Activated CD8-positive, alpha-beta memory T cell treated with anti-CD3 and anti-CD28 coated beads for 48 hours (primary cell): ENCODE measurements around the gene MLX.
"Not testable (repeated sequence)": the region's sequence is repeated elsewhere in the genome, so short reads cannot be mapped to it uniquely, and the experiment has no call there.

Source experiments
- DNase-seq, 3 experiments: peaks; one replicate each; pipeline ENCODE4 v3.0.0-alpha.2; 2020; ENCODE audit warnings: low read depth in 2 of 3, low spot score in 2 of 3

Gene MLX

DNA sequence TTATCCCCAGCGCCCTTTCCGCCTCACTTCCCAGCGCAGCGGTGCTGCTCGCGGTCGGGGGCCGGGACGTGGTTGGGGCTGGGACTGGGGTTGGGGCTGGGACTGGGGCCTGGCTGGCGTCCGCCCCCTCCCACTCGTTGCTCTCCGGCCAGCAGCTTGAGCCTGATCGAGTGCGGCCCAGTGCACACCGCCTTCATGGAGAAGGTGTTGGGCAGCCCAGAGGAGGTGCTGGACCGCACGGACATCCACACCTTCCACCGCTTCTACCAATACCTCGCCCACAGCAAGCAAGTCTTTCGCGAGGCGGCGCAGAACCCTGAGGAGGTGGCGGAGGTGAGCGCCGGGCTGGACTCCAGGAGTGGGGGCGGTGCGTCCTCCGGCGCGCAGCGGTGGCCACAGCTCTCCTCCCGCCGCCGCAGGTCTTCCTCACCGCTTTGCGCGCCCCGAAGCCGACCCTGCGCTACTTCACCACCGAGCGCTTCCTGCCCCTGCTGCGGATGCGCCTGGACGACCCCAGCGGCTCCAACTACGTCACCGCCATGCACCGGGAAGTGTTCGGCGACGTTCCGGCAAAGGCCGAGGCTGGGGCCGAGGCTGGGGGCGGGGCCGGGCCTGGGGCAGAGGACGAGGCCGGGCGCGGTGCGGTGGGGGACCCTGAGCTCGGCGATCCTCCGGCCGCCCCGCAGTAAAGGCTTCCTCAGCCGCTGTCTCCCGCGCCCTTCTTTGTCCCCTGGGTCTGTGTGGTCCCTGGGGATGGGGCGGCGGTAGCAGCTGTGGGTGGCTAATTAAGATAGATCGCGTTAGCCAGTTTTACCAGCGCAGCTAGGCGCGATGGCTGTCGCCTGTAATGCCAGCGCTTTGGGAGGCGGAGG is 12.4 kb upstream of the MLX start:
- DNase-seq: peak in 1 of 3 experiments; percentile 69

DNA sequence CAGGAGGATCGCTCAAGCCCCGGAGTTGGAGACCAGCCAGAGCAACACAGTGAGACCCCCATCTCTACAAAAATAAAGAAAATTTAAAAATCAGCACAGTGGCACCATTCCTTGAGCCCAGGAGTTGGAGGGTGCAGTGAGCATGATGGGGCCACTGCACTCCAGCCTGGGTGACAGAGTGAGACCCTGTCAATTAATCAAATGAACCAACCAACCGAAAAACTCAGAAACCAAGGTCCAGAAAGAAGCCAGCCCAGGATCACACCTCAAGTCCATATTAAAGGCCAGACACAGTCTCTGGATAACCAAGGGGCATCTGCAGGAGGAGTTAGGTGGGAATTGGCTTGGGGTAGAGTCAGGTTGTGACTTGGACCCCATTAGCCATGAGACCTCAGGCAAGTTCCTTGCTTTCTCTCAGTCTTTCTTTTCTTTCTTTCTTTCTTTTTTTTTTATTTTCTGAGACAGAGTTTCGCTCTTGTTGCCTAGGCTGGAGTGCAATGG is 11.7 kb upstream of the MLX start:
- DNase-seq: no peak

DNA sequence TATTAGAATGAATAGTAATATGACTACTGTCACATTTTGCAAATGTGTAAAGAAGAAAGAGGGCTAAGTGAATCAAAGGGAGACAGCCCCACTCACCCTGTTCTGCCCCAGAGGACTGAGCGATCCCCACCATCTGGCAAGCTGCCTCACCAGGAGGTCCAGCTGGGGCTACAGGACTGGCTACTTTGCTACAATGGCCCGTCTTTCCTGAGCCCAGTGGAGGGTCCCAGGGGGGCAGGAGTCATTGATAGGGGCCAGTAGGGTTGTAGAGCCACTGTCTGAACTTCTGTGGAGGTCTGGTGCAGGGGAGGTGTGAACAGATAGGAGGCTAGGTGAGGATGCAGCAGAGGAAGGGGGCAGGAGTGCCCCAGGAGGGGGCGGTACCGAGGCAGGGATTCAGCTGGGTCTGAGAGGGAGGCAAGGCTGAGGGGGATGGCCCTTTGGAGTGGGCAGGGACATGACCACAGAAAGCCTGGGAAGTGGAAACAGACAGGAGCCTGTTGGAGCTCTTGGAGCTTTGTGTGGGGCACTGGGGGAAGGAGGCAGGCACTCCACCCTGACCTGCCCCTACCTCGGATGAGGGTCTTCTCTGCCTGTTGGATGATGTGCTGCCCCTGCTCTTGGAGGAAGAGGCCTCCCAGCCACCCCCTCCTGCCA is 10.8 kb upstream of the MLX start:
- DNase-seq: not testable (repeated sequence)

DNA sequence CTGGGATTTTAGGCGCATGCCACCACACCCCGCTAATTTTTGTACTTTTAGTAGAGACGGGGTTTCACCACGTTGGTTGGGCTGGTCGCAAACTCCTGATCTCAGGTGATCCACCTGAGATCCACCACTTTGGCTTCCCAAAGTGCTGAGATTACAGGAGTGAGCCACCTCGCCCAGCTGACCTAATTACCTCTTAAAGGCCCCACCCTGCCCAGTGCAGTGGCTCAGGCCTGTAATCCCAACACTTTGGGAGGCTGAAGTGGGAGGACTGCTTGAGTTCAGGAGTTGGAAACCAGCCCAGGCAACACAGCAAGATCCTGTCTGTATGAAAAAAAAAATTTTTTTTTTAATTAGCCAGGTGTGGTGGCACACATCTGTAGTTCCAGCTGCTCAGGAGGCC is 7.8 kb upstream of the MLX start:
- DNase-seq: no peak

GRCh38 chr17:42560246-42560645 is 6.7 kb upstream of the MLX start:
- DNase-seq: no peak

DNA sequence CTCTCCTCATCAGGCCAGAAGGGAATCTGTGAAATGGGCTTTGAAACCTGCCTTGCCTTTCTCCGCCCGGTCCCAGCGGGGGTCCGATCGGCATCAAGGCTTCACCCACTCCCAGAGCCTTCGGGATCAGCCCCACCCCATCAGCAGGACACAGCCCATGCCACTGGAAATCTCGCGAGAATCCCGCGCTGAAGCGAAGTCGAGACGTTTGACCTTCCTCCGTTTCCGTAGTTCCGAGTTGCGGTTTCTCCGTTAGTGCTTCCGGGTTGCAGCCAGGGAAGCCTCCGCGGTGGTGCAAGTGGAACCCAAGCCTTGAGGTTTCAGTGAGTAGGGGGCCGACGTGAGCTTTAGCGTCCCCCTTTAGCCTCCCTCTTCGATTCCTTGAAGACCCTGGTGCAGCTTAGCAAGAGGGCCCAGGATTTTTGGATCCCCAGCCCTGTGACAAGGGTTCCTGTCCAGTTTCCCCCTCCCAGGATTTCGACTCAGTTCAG is 5.0 kb upstream of the MLX start, which contains the start of gene COASY:
Gene COASY (plus strand): TSS at position 252 of the 491 bp plus-strand sequence. CDS start 475 bp downstream, outside the sequence.
- peak; percentile 77 to 90 (median 89) for DNase-seq

DNA sequence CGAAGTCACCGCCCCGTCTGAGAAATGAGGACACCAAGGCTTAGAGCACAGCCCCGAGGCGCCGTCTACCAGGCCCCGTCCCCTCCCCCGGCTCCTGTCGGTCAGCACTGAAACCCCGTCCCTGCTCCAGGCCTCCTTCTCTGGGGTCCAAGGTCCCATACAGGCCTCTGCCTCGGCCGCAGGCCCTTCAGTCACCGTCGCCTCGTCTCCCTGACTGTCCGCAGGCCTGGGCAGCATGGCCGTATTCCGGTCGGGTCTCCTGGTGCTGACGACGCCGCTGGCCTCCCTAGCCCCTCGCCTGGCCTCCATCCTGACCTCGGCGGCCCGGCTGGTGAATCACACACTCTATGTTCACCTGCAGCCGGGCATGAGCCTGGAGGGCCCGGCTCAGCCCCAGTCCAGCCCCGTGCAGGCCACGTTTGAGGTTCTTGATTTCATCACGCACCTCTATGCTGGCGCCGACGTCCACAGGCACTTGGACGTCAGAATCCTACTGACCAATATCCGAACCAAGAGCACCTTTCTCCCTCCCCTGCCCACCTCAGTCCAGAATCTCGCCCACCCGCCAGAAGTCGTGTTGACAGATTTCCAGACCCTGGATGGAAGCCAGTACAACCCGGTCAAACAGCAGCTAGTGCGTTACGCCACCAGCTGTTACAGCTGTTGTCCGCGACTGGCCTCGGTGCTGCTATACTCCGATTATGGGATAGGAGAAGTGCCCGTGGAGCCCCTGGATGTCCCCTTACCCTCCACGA is 4.3 kb upstream of the MLX start:
- no peak for DNase-seq

DNA sequence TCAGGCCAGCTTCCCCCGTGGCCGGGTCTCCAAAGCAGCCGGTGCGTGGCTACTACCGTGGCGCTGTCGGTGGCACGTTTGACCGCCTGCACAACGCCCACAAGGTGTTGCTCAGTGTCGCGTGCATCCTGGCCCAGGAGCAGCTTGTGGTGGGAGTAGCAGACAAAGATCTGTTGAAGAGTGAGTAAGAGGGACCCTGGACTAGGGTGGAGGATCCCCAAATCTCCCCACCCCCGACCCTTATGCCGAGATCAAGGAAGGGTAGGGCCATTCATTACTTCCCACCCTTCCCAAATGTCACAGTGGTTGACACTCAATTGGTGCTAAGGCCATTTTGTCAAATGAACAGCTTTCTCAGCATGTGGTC is 3.8 kb upstream of the MLX start:
- no peak for DNase-seq

DNA sequence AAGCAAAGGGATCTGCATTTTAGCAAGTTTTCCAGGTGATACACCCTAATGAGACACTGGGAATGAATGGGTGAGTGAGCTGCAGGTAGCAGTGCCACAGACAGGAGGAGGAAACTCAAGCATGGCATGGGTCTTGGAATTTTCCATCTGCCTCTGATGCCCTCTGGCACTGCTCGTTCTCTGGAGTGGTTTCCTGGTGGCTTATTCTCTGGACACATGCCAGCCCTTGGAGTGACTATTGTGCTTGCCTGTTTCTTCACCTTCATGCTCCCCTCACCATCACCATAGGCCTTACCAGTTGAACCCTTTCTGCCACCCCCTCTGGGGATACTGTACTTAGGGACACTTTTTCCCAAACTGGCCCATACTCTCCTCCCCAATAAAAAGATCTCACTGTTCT is 3.4 kb upstream of the MLX start:
- DNase-seq: no peak

DNA sequence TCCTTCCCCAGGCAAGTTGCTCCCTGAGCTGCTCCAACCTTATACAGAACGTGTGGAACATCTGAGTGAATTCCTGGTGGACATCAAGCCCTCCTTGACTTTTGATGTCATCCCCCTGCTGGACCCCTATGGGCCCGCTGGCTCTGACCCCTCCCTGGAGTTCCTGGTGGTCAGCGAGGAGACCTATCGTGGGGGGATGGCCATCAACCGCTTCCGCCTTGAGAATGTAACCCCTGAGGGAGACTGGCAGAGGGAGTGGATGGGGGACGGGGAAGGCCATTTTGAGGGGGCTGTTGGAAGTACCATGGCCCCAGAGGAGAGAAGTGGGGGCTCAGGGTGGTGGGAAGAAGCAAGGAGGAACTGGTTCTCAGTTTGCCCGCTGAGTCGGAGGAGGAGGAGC is 3.0 kb upstream of the MLX start:
- no peak for DNase-seq

GRCh38 chr17:42564815-42565522 is 1.9 kb upstream of the MLX start:
- DNase-seq: no peak

DNA sequence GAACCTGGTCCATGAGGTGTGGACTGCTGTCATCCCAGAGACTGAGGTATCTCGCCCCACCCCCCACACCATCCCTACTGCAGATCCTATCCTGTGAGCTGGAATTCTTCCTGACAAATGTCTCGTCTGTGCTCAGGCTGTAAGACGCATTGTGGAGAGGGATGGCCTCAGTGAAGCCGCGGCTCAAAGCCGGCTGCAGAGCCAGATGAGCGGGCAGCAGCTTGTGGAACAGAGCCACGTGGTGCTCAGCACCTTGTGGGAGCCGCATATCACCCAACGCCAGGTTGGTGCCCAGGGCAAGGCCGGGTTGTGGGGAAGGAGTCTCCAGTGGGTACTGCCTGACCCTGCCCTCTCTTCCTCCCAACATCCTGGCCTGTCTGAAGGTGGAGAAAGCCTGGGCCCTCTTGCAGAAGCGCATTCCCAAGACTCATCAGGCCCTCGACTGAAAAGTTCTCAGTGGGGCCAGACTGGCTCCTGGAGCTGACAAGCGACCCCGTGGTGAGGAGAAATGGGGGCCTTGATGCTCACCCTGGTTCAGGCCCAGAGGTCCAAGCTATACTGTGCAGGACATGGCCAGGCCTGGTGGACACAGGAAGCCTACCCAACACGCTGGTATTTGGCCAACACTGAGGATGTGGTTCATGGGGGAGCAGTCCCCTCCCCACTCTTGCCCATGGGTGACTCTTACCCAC is 1.2 kb upstream of the MLX start:
- DNase-seq: no peak

GRCh38 chr17:42566215-42566882 is 551 bp upstream of the MLX start:
- DNase-seq: no peak

DNA sequence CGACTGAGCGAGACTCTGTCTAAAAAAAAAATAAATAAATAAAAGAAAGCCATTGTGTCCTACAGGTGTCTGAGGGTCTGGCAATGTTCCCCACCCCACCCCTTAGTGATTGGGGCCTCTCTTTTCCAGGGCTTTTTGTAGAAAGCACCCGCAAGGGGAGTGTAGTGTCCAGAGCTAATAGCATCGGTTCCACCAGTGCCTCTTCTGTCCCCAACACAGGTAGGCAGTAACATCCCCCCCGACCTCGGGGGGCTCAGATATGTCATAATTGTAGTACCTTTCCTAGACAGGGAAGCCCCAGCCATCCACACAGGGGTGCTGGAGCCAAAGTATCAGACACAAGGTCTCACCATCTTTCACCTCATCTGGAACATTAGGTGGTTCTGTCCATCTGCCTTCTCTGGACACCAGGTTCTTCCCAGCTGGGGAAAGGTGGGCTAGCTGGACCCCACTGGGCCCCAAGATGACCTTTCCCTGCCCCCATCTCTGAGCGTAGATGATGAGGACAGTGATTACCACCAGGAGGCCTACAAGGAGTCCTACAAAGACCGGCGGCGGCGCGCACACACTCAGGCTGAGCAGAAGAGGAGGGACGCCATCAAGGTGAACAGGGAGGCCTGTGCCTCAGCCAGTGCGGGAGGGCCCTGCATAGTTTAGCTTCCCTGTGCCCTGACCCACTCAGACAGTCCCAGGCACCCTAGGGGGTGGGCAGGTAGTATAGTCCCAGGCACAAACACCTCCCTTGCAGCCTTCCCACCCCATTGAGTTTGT is 1.6 kb downstream of the MLX start:
- DNase-seq: no peak

- no peak for DNase-seq
Observed at GRCh38 chr17:42571435-42572225, 4.7 kb downstream of the MLX start.

GRCh38 chr17:42573095-42573494 is 6.2 kb downstream of the MLX start:
- no peak for DNase-seq

GRCh38 chr17:42574463-42574862 is 7.6 kb downstream of the MLX start:
- no peak for DNase-seq

GRCh38 chr17:42577140-42577531 is 10.2 kb downstream of the MLX start:
- DNase-seq: no peak
